H4 (cell line): ENCODE data around the gene ZBTB26. TPM values are rescaled to one million over a fixed set of nuclear protein-coding genes. Genes with fewer than 3 reads are reported as not detected.
A peak's percentile ranks its signal among the peaks of the same experiment; 100 is the strongest.

ENCODE experiments used
- DNase-seq: peaks from one replicate; pipeline ENCODE4 v3.0.0-alpha.2; 2015; ENCODE audit warnings: low spot score
- total RNA-seq: library from RNA; depleted of rRNA; stranded (reverse); fragments of >200 nt; shearing (Covaris generic); gene quantifications from 2 replicates; pipeline ENCODE4 v1.2.3, GENCODE V29; 2014; rRNA removed

ZBTB26 gene
- total RNA-seq, result 1.7 and 1.8 TPM in 2 replicates

DNA sequence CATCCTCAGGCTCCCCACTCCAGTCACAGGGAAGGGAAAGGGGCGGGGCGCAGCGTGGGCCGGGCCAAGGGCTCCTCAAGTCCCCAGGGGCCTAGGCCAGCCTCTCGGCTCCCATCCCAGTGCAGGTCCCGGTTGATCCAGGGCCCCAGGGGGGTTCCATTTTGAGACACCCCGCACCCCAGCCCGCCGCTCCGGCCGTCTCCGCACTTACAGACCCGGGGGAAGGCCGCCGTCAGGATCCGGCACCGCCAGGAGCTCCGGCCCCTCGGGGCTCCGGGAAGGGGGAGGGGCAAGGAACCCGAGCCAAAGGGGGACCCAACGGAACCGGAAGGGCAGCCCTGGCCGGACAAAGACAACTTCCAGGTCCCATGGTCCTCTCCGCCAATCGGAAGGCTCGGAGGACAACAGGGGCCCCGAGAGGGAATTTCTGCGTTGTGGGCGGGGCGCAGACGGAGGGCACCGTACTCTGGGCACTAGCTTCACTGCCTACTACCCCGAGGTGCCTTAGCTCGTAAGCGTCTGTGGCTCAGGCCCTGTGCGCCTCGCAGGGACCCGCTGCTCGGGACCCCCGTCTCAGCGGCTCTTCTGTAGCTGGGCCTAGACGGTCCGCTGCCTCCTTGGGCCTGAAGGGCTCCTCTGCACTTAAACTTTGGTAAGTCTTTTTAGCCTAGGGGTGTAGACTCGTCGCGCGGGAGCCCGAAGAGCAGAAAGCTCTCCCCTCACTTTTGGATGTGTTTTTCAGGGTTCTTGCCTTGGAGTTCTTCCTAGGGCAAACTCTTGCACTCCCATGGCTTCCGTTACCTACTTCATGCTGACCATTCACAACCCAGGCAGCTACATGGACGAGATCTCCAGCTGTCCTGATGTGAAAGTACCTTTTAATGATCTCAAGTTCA, at the start of gene ZBTB26:
Gene ZBTB26, minus strand, starts transcription at position 287 of the 896 bp plus-strand sequence. CDS start 11,578 bp downstream, outside the sequence.
- DNase-seq, result peak; percentile 90

DNA sequence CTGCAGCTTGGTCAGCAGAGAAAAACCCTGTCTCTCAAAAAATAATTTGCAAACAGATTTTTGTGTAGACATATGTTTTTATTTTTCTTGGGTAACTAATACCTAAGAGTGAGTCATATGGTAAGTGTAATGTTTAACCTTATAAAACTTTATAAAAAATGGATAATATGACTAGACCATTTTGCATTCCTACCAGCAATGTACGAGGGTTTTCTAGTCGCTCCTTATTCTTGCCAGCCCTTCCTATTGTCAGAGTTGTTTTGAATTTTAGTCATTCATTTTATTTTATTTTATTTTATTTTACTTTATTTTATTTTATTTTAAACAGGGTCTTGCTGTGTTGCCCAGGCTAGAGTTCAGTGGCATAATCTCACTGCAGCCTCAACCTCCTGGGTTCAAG, 47.3 kb upstream of the ZBTB26 start:
- no peak for DNase-seq

- DNase-seq, result no peak
Observed at GRCh38 chr9:122975196-122975595, 43.9 kb upstream of the ZBTB26 start.

DNA sequence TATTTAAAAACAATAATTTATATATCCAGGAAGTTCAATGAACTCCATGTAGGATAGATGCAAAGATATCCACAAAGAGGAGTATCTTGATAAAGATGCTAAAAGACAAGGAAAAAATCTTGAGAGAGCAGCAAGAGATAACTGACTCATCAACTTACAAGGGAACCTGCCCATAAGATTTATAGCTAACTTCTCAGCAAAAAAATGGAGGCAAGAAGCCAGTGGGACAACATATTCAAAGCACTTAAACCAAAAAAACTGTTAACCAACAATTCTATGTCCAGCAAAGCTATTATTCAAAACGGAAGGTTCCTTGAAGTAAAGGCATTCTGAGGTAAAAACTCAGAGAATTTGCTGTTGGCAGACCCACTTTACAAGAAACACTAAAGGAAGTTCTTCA, 29.8 kb upstream of the ZBTB26 start:
- no peak for DNase-seq

GRCh38 chr9:122955961-122956360, 24.6 kb upstream of the ZBTB26 start:
- DNase-seq, result no peak

DNA sequence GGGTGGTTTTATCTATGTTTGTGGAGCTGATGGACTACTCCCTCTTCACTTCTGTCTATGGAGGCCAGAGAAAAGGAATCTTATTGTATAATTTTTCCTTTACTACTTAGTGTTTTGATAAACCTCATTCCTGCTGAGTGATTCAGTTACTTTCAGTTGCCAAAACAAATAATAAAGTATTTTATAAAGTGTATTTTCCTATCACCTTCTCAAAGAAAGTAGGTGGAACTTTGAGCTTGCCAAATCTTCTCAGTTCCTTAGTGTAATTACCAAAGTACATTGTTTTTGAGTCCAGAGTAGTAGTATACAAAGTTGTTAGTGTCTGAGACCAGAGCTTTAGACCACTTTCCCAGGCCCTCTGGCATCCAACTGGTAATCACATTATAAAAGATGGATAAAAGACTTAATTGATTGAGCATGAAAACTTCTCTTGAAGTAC, 23.0 kb upstream of the ZBTB26 start:
- no peak for DNase-seq

- no peak for DNase-seq
Observed at GRCh38 chr9:122951056-122951455, 19.7 kb upstream of the ZBTB26 start.

DNA sequence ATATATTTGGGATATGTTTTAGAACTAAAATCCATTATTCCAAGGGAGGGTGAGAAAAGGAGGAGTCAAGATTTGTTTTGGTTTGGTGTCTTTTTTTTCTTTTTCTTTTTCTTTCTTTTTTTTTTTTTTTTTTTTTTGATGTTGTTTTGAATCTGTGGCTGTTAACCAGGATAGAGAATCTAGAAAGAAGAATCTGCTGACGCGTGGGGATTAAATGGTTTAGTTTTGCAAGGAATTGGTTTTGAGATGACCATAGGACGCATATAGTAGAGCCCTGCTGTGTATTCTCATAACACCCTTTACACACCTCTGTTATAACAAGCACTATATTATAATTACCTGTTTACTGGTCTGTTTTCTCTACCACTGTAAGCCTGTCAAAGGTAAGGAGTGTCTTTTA, 19.0 kb upstream of the ZBTB26 start:
- no peak for DNase-seq

DNA sequence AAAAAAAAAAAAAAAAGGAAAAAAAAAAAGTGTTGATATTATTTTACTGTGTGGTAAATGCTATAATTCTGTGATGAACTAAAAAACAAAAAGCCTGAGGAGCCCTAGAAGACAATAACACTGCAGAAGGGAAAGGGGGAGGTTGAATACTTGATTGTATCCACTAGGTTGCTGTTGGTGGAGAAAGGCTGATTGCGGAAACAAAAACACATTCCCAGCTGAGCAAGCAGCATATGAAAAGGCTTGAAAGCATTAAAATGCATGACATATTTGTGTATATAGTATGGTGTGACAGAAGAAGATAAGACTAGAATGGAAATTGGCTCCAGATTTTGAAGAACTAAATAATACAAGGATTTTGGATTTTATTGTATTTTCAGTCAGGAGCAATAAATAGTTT, 18.4 kb upstream of the ZBTB26 start:
- no peak for DNase-seq

GRCh38 chr9:122948313-122948712, 17.0 kb upstream of the ZBTB26 start:
- no peak for DNase-seq

DNA sequence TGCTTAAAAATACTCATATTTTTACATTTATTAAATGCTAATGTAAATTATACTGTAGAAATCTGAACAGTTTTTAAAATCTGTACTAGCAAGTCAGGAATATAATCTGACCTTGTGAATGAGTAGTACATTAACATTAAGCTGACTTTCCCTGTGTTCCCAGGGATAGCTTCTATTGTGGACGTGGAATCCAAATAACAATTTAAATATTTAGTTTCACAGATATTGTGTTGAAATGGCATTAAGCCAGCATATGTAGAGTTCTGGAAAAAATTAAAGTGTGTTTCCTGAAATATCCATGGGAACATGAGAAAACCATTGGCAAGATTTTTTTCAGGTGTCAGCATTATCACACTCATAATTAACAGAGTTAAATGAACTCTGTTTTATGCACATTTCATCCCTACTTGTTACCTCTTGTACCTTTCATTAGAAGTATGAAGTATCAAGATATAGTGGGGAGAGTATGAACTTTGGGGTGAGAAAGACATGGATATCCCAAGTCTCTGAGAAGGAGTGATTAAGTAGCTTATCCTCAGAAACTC, 15.2 kb upstream of the ZBTB26 start:
- DNase-seq, result no peak

DNA sequence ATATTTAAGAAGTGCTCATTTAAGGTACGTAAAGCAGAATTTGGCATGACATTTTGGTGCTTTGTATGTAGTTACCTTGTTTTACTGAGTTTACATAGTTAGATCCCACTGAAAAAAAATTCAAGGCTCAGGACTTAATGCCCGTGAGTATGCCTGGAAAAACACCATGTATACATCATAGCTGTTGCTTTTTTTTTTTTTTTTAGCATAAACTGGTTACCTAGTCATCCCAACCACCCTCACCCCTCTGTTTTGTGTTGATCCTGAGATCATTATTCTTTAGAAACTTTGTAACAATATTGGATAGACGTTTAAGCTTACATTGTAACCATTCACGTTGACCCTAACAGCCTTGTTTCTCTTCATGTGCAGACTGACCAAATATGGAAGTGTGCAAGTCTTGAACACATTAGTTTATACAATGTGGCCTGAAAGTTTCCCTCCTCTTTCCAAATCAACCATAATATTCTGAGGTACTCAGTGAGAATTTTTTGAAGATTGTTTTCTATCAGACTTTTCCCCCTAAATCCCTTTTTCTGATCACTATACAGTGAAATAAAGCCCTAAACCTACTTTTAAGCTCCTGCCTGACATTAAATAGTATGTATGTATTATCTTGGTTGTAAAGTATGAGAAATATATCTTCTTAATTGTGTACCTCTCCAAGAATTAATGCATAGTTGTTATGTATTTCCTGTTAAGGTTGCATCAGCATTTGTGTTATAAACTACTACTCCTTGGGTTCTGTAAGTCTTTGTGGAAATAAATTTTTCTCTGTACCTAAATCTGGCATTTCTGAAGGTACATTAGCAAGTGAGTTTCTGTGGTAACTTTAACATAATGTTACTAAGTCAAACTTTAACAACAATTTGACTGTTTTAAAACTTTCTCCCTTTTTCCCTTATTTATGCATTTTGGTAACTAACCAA, 13.9 kb upstream of the ZBTB26 start:
- no peak for DNase-seq

GRCh38 chr9:122941582-122942234, 10.4 kb upstream of the ZBTB26 start:
- peak; percentile 8 for DNase-seq

GRCh38 chr9:122940749-122941581, 9.7 kb upstream of the ZBTB26 start, which contains the start of gene RABGAP1:
Gene RABGAP1 (plus strand): TSS chr9:122941020. CDS start chr9:122957060, 16,040 bp downstream.
- DNase-seq, result peak; percentile 97

GRCh38 chr9:122940454-122940748, 9.1 kb upstream of the ZBTB26 start:
- DNase-seq, result no peak

DNA sequence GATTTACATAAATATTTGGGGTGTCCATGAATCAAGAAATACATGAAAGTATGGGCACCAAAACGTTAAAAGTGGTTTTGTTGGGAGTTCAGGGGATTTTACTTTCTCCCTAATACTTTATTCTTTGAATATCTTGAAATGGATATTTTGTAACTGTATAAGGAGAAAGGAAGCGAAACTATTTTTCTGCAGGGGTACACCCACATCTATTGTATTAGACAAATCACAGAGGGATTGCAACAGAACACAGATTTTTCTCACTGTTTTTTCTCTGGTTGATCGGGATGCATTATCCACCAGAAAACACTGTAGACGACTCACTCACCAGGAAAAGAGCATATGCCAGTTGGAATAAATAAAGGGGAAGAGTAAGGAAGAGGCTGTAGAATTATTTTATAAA, 8.3 kb upstream of the ZBTB26 start:
- DNase-seq, result no peak

DNA sequence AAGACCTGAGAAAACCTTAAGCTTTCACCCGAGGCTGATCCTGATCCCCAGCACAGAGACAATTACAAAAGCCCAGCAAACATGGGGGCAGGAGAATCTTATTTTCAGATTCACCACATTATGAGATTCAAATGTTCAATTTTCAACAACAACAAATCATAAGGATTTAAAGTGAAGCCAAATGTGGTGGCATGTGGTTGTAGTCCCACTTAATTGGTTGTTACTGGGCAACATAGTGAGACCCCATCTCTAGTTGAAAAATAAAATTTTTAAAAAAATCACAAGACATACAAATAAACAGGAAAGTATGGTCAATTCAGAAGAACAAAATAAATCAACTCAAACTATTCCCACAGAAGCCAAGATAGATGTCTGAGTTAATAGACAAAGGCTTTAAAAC, 5.6 kb upstream of the ZBTB26 start:
- no peak for DNase-seq

DNA sequence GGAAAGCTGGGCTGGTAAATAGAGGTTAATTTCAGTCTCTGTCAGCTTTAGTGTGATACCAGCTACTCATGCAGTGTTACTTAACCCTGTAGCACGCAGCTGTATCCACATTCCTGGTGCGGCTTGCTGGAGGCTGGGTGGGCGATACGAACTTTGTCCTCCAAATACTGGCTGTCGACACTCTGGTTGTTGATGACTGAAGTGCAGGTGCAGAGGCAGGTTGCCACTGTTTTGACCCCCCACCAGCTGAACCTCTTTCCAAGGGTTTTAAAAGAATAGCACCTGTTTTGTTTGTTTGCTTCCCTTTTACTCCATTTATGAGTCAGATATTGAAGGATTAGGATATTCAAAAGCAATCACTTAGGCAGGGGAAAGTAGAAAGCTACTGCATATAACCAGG, 5.2 kb upstream of the ZBTB26 start:
- DNase-seq, result no peak

DNA sequence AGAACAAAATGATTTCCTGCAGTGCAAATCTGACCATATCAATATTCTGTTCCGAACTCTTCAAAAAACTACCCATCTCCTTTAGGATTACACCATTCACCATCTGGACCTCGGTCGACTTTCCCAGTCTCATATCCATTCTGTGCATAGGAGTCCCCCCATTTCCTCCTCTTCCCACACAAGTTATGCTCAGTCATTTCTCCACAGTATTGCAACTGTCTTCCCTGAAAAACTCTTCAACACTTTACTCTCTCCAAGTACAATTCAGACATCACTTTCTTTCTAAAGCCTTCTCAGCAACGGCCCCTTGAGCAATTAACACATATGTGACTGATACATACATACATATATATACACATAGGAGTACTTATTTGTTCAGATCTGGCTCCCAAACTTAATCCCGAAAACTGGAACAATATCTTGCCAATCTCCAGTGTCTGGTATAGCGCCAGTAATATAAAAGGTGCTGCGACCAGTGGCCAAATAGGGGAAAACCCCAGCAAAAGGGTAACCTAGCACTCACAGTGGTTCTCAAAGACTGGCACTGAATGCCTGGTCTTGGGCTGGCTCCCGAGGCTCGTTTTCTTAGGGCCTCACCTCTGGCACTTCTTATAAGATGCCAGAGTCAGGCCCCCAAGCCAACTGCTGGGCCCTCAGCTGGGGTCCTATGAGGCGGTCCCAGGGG, 629 bp downstream of the ZBTB26 start:
- DNase-seq, result no peak

- no peak for DNase-seq
Observed at GRCh38 chr9:122929796-122930354, 1.4 kb downstream of the ZBTB26 start.
